Left lung (tissue), 14 donors: ENCODE measurements around the gene ENO1. TPM values are rescaled to one million over a fixed set of nuclear protein-coding genes. Genes with fewer than 3 reads are reported as not detected.

ENCODE experiments used
- ATAC-seq: fragments of 200-7000 bp; cut with Tn5 transposase; one replicate; pipeline ENCODE4 v1.9.1; 2020; ENCODE audit warnings: moderate library complexity
- DNase-seq, 4 donors: peaks; one replicate each; pipeline ENCODE4 v3.0.0-alpha.2; 2013 to 2020
- H3K27ac ChIP-seq, 2 donors: fragments of 200-600 bp; sonication (generic) in 1 of 2; one replicate each; pipeline versions ENCODE4 v1.5.0 to v1.8.0; 2020 to 2021
- H3K27me3 ChIP-seq, 2 donors: fragments of 200-600 bp; sonication (generic) in 1 of 2; one replicate each; pipeline versions ENCODE4 v1.5.0 to v1.8.0; 2020 to 2021
- H3K36me3 ChIP-seq, 2 donors: fragments of 200-600 bp; sonication (generic) in 1 of 2; one replicate each; pipeline versions ENCODE4 v1.5.0 to v1.8.0; 2020 to 2021
- H3K4me1 ChIP-seq, 2 donors: fragments of 200-600 bp; one replicate each; pipeline ENCODE4 v1.8.0; 2021
- H3K4me3 ChIP-seq, 2 donors: fragments of 200-600 bp; sonication (generic) in 1 of 2; one replicate each; pipeline versions ENCODE4 v1.5.0 to v1.8.0; 2020 to 2021; ENCODE audit warnings: mild to moderate bottlenecking in 1 of 2
- H3K9me3 ChIP-seq, 2 donors: fragments of 200-600 bp; sonication (generic) in 1 of 2; one replicate each; pipeline versions ENCODE4 v1.5.0 to v1.8.0; 2020 to 2021
- intact Hi-C, 2 donors: fragments of 100-400 bp; cut with DNase I; formaldehyde crosslinking; loops; one replicate each; pipeline versions ENCODE4 v1.11.2 to v1.14.2; 2022
- long read RNA-seq, 12 donors: library from polyadenylated mRNA in 2 of 12; unstranded in 2 of 12; transcript quantifications; one replicate each; pipeline ENCODE4 v2.0.0 and lab custom pipeline, GENCODE V29; 2019 to 2026
- polyA plus RNA-seq, 6 donors: library from polyadenylated mRNA; unstranded; fragments of 120-200 nt; gene quantifications; one replicate each; pipeline ENCODE4 v1.2.1, GENCODE V29; 2013; ENCODE audit not compliant: insufficient read length in 6 of 6
- total RNA-seq, 2 donors: library from RNA; stranded (reverse); fragmentation: NEBNext Ultra II Directional; extraction: Animal tissue kit (Norgen Biotek cat#: 25700); gene quantifications; one replicate each; pipeline ENCODE4 v1.2.1, GENCODE V29; 2021
- TF ChIP-seq, protein P1 (sequence below), 2 donors: fragments of 200-600 bp; sonication (generic) in 1 of 2; IDR thresholded peaks; one replicate each; pipeline versions ENCODE4 v1.5.0 to v1.8.0; 2021; ENCODE audit warnings: antibody characterized with exemption in 2 of 2
- donor health status: DM: no; HTN: yes; CAD: no.
- donor health status: DM: no; HTN: no; CAD: no.

The ENO1 gene
- total RNA-seq (1,000 to 10,000 TPM in 1 of 2 donors, 100 to 1,000 TPM in 1; 753 to 1,734 TPM), polyA plus RNA-seq (100 to 1,000 TPM; 695 to 833 (median 776) TPM)
- long read RNA-seq, donor 1, transcript ENO1-201 (12 exons, 1,781 nt), result major isoform, 241 of 598 reads
- long read RNA-seq, donor 1, transcript ENO1-203 (9 exons, 2,548 nt), result minor isoform, 11 of 598 reads
- long read RNA-seq, donor 1, transcript ENO1-206 (3 exons, 1,247 nt), result minor isoform, 7 of 598 reads
- long read RNA-seq, donor 1, partial matches to known transcripts, result 321 of 598 reads
- long read RNA-seq, donor 1, other reads (novel, unspliced or antisense), result 17 of 598 reads
- long read RNA-seq, donor 2, transcript ENO1-201 (12 exons, 1,781 nt), result major isoform, 194 of 467 reads
- long read RNA-seq, donor 2, transcript ENO1-203 (9 exons, 2,548 nt), result minor isoform, 7 of 467 reads
- long read RNA-seq, donor 2, transcript ENO1-206 (3 exons, 1,247 nt), result minor isoform, 5 of 467 reads
- long read RNA-seq, donor 2, partial matches to known transcripts, result 252 of 467 reads
- long read RNA-seq, donor 2, other reads (novel, unspliced or antisense), result 8 of 467 reads
- long read RNA-seq, donor 3, transcript ENO1-201 (12 exons, 1,781 nt), result major isoform, 211 of 324 reads
- long read RNA-seq, donor 3, partial matches to known transcripts, result 106 of 324 reads
- long read RNA-seq, donor 3, other reads (novel, unspliced or antisense), result 0 of 324 reads
- long read RNA-seq, donor 4, transcript ENO1-201 (12 exons, 1,781 nt), result major isoform, 973 of 1,072 reads
- long read RNA-seq, donor 4, partial matches to known transcripts, result 71 of 1,072 reads
- long read RNA-seq, donor 4, other reads (novel, unspliced or antisense), result 26 of 1,072 reads
- long read RNA-seq, donor 5, transcript ENO1-203 (9 exons, 2,548 nt), result minor isoform, 5 of 403 reads
- long read RNA-seq, donor 5, transcript ENO1-201 (12 exons, 1,781 nt), result major isoform, 193 of 403 reads
- long read RNA-seq, donor 5, partial matches to known transcripts, result 192 of 403 reads
- long read RNA-seq, donor 5, other reads (novel, unspliced or antisense), result 11 of 403 reads
- long read RNA-seq, donor 6, transcript ENO1-206 (3 exons, 1,247 nt), result minor isoform, 9 of 437 reads
- long read RNA-seq, donor 6, transcript ENO1-201 (12 exons, 1,781 nt), result major isoform, 236 of 437 reads
- long read RNA-seq, donor 6, partial matches to known transcripts, result 184 of 437 reads
- long read RNA-seq, donor 6, other reads (novel, unspliced or antisense), result 6 of 437 reads
- long read RNA-seq, donor 7, transcript ENO1-201 (12 exons, 1,781 nt), result major isoform, 112 of 254 reads
- long read RNA-seq, donor 7, partial matches to known transcripts, result 123 of 254 reads
- long read RNA-seq, donor 7, other reads (novel, unspliced or antisense), result 11 of 254 reads
- long read RNA-seq, donor 8, transcript ENO1-206 (3 exons, 1,247 nt), result minor isoform, 5 of 305 reads
- long read RNA-seq, donor 8, transcript ENO1-201 (12 exons, 1,781 nt), result major isoform, 144 of 305 reads
- long read RNA-seq, donor 8, partial matches to known transcripts, result 152 of 305 reads
- long read RNA-seq, donor 8, other reads (novel, unspliced or antisense), result 0 of 305 reads
- long read RNA-seq, donor 9, result 0 reads
- long read RNA-seq, donor 10, transcript ENO1-201 (12 exons, 1,781 nt), result major isoform, 3,906 of 4,180 reads
- long read RNA-seq, donor 10, partial matches to known transcripts, result 180 of 4,180 reads
- long read RNA-seq, donor 10, other reads (novel, unspliced or antisense), result 89 of 4,180 reads
- long read RNA-seq, donor 11, transcript ENO1-201 (12 exons, 1,781 nt), result major isoform, 177 of 383 reads
- long read RNA-seq, donor 11, transcript ENO1-203 (9 exons, 2,548 nt), result minor isoform, 8 of 383 reads
- long read RNA-seq, donor 11, partial matches to known transcripts, result 196 of 383 reads
- long read RNA-seq, donor 11, other reads (novel, unspliced or antisense), result 0 of 383 reads
- long read RNA-seq, donor 12, transcript ENO1-203 (9 exons, 2,548 nt), result minor isoform, 6 of 332 reads
- long read RNA-seq, donor 12, transcript ENO1-201 (12 exons, 1,781 nt), result major isoform, 160 of 332 reads
- long read RNA-seq, donor 12, partial matches to known transcripts, result 153 of 332 reads
- long read RNA-seq, donor 12, other reads (novel, unspliced or antisense), result 11 of 332 reads

DNA sequence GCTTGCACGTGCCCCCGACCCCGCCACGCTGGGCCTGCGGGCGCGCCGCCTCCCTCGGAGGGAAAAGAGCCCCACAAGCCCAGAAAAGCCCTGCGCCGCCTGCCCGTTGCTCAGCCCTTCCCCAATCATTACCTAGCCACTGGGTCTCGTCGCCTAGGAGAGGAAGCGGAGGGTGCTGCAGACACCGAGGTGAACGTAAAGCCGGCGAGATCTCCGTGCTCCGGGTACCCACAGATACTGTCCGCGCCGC, at the start of gene ENO1:
ENO1 (minus strand) TSS at position 239 of the 250 bp plus-strand sequence. CDS start 3,778 bp downstream, outside the sequence.
- no peak for ATAC-seq
- H3K36me3 ChIP-seq, result peaks cover 0 to 31% of the 10 kb centered on the region in 2 donors
- peak within 1 kb of the TSS; percentile 97 to 99 for H3K27ac ChIP-seq
- intact Hi-C loops, result no loop called here
- peak within 1 kb of the TSS; percentile 96 to 100 for H3K4me3 ChIP-seq
- TF ChIP-seq, protein P1, sequence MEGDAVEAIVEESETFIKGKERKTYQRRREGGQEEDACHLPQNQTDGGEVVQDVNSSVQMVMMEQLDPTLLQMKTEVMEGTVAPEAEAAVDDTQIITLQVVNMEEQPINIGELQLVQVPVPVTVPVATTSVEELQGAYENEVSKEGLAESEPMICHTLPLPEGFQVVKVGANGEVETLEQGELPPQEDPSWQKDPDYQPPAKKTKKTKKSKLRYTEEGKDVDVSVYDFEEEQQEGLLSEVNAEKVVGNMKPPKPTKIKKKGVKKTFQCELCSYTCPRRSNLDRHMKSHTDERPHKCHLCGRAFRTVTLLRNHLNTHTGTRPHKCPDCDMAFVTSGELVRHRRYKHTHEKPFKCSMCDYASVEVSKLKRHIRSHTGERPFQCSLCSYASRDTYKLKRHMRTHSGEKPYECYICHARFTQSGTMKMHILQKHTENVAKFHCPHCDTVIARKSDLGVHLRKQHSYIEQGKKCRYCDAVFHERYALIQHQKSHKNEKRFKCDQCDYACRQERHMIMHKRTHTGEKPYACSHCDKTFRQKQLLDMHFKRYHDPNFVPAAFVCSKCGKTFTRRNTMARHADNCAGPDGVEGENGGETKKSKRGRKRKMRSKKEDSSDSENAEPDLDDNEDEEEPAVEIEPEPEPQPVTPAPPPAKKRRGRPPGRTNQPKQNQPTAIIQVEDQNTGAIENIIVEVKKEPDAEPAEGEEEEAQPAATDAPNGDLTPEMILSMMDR (IDR thresholded peaks at IDR 0.05), result no peak
- peaks cover 35 to 65% of the 10 kb centered on the region in 2 donors for H3K4me1 ChIP-seq
- no peaks in the 10 kb centered on the region for H3K9me3 ChIP-seq
- no peaks in the 10 kb centered on the region for H3K27me3 ChIP-seq
- no peak for DNase-seq

DNA sequence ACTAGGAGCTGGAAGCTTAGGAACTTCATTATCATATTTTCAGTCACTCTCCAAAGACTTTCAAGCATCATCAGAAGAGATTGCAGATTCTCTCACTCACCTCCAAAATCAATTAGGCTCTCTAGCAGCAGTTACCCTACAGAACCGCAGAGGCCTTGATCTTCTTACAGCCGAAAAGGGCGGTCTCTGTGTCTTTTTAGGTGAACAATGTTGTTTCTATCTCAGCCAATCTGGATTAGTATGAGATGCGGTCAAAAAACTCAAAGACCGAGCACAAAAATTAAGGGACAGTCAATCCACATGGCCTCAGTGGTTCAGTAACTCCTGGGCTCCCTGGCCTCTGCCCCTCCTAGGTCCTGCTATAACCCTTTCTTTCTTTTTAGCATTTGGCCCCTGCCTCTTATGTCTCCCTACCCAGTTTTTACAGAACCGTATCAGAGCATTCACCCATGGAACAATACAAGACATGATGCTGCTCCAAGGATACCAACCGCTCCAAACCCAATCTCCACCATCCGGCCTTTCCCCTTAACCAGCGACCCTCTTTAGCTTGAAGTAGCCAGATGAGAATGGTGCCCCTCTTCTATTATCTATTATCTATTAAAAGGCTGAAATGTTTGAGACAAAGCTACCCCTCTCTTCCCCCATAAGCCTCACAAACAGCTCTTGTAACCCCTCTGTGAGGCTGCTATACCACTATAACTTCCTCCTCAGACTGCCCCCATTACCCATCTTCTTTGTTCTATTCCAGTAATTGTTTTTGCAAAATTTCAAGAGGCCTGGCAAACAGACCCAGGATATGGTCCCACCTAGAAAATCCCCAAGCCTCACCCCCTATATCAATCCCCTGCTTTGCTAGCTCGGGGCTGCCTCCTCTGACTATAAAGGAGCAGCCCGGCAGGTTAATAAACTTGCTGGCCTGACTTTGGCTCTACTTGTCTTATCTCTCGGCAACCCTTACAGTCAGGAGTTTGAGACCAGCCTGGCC, 48.5 kb upstream of the ENO1 start:
- no peak for ATAC-seq
- DNase-seq, result no peak
- Histone ChIP-seq H3K9me3 (no peaks in the 10 kb centered on the region), H3K27me3 (no peaks in the 10 kb centered on the region), H3K4me3 (no peak overlapping the region), H3K4me1 (no peaks in the 10 kb centered on the region), H3K36me3 (no peaks in the 10 kb centered on the region), H3K27ac (no peak overlapping the region)
- TF ChIP-seq, protein P1 (IDR thresholded peaks at IDR 0.05), result no peak
- intact Hi-C loops, result loop anchor here in 1 of 2 donors (10.0 kb wide), 1 partner anchor 178 kb away; no protein-coding TSS in a partner anchor

DNA sequence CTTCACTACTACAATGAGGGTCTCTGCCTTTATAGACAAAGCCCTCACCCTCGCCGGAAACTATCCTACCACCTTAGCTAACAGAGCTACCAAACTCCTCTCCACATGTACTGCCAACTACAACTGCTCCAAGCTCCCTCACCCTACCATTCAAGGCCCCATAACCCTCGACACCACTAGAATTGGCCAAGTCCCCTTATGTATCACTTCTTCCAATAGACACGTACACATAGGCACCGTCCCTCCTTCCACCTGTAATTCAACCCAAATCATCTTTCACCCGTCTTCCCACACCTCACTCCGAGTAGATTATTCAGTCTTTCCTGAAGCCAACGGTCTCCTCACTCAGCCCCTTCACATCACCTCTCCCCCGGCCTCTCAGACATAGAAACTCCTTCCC, 47.5 kb upstream of the ENO1 start:
- H3K9me3 ChIP-seq, result no peaks in the 10 kb centered on the region
- no peak overlapping the region for H3K27ac ChIP-seq
- no peaks in the 10 kb centered on the region for H3K36me3 ChIP-seq
- no peaks in the 10 kb centered on the region for H3K27me3 ChIP-seq
- intact Hi-C loops, result loop anchor here in 1 of 2 donors (10.0 kb wide), 1 partner anchor 179 kb away; no protein-coding TSS in a partner anchor
- DNase-seq (no peak), ATAC-seq (no peak)
- H3K4me1 ChIP-seq, result no peaks in the 10 kb centered on the region
- TF ChIP-seq, protein P1 (IDR thresholded peaks at IDR 0.05), result no peak
- H3K4me3 ChIP-seq, result no peak overlapping the region
